SHP77 (cell line): Measurements from ENCODE around the gene MYO7A.

Experiments
- DNase-seq, 2 experiments: peaks; one replicate each; lab custom pipeline; 2025; lab: John Stamatoyannopoulos, UW

Gene MYO7A

DNA sequence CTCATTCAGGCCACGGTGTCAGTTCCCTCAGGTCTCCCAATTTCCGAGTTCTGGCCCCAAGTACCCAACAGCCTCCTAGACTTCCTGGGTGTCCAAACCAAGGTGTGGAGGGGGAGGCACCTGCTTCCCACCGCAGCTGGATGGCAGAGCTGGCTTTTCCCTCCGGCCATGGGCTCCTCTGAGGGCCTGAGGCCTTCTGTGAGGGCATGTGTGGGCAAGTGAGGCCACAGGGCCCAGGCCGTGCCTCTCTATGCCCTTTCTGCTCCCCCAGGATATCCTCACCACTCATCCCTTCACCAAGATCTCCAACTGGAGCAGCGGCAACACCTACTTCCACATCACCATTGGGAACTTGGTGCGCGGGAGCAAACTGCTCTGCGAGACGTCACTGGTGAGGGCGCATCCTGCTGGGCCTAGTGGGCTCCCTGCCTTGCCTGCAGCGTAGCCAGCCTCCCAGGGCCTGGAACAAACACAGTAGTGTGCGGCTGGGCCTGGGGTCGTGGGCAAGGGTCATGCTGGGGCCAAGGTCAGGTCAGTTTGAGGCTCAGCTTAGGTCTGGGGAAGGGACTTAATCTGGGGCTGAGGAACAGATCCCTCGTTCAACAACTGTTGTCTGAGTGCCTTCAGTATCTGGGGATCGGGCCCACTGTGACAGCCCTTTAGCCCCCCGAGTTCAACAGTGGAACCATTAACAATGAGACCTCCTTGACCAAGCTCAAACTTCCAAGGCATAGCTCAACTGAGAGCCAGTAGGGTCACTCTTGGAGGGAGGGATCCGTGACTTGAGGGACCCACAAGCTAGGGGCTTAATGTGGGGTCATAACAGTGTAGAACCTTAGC is 85.8 kb downstream of the MYO7A start:
- no peak for DNase-seq

DNA sequence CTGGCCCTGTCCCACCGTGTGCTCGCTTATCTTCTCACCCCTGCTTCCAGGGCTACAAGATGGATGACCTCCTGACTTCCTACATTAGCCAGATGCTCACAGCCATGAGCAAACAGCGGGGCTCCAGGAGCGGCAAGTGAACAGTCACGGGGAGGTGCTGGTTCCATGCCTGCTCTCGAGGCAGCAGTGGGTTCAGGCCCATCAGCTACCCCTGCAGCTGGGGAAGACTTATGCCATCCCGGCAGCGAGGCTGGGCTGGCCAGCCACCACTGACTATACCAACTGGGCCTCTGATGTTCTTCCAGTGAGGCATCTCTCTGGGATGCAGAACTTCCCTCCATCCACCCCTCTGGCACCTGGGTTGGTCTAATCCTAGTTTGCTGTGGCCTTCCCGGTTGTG is 86.5 kb downstream of the MYO7A start:
- DNase-seq = no peak

DNA sequence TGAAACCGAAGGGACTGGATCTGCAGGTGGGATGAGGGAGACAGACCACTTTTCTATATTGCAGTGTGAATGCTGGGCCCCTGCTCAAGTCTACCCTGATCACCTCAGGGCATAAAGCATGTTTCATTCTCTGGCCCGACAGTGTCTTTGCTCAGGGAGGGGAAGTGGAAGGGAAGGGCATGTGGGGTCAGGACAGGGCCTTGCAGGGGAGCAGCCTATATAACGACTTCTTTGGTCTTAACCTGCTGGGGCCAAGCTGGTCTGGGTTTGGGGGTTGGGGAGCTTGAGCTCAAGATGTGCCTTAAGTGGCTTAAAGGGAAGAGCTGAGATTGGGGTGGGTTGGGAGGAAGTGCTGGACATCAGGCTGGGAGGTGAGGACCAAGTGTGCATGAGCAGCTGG is 87.1 kb downstream of the MYO7A start:
- DNase-seq = no peak

DNA sequence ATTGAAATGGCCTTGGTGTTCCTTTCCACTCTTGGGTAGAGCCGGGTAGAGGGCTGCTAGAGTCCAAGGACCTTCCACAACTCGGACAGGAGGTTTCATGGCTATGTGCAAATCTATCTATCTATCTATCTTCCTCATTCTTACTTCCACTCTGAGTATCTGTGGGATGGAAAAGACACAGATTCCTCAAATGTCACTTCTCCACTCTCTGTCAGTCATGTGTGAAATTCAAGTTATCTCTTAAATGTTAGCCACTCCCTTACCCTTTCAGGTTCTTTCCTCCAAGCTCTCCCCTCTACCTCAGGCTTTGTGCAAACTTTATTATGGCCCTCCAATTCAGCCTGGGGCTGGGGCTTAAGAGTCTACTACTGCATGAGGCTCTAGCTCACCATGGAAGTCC is 89.1 kb downstream of the MYO7A start:
- DNase-seq = no peak

DNA sequence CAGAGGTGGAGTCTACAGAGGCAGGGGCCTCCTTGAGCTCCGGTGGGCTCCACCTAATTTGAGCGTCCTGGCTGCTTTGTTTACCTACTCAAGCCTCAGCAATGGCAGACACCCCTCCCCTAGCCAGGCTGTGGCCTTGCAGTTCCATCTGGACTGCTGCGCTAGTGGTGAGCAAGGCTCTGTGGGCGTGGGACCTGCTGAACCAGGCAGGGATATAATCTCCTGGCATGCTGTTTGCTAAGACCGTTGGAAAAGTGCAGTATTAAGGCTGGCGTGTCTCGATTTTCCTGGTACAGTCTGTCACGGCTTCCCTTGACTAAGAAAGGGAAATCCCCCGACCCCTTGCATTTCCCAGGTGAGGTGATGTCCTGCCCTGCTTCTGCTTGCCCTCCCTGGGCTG is 95.8 kb downstream of the MYO7A start:
- DNase-seq = no peak

DNA sequence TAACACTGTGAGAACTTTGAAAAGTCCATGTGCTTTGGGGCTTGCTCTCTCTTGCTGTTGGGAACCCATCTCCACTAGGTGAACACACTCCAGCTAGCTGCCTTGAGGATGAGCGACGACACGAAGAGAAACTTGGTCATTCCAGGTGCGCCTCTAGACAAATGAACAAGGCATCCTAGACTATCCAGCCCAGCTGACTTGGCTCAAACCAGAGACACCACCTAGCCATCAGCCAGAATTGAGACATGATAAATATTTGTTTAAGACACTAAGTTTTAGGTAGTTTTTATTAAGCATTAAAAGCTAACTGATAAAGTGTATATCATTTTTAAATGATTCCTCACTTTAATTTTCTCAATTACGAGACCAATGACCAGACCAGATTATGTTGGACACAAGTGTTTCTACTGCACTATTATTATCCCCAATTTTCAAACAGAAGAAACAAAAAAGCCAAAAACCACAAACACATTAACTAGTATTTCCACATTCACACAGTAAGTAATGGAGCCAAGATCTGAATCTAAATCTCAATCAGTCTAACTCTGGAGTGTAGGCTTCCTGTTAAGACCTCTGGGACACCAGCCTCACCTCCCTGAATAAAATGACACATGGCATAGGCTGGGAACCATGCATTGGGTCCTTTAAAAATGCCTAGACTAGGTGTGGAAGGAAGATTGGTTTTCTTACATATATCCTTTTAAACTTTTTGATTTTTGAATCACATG is 103.0 kb downstream of the MYO7A start:
- DNase-seq = no peak

DNA sequence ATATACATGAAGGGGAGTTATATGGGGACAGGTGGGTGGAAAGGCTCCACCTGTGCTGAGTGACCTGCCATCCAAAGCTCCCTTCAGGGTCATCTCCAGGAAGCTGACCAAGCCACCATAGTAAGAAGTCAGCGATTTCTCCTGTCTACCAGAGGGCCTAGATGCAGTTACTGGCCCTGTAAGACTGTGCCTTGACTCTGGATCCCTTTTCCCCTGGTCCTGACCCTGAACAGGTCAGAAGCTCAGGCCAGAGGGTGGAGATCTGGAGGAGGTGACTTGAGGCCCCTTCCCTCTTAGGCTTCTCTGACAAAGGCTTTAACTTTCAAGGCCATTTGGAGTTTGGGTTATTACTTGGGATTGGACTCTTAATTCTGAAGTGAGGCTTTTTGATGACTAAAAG is 103.8 kb downstream of the MYO7A start:
- DNase-seq = no peak

DNA sequence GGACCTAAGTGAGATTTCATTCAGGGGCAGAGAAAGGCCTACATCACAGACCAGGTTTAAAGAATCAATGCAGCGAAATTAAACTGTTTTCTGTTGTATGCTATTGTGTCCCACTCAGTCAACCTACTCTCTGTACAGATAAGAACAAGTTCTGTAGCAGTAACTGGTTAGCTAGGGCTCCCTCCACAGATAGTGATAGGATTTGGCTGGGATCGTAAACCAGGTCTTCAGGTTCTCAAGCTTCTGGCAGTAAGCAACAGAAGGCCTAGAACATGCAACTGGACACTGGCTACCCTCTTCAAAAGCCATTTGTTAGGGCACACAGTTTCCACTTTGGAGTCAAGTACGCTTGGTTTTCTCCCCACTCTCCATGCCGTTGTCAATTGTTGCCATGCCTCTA is 104.2 kb downstream of the MYO7A start:
- no peak for DNase-seq

DNA sequence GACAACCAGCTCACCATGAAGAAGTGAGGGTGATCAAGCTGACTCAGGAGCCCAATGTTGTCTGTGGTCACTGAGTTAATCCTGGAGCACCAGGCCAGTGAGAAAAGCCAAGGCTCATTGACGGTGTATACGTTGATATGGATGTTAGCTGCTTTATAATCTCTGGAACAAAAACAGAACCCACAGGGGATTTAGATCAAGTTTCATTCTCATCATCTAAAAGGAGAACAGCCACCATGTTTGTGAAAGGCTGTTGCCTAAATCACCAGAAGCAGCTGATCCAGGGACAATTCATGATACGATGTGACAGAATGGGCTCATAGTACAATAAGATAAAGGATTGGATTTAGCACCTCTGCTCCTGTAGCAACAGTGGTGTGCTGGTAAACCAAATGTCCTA is 105.0 kb downstream of the MYO7A start:
- DNase-seq = no peak

DNA sequence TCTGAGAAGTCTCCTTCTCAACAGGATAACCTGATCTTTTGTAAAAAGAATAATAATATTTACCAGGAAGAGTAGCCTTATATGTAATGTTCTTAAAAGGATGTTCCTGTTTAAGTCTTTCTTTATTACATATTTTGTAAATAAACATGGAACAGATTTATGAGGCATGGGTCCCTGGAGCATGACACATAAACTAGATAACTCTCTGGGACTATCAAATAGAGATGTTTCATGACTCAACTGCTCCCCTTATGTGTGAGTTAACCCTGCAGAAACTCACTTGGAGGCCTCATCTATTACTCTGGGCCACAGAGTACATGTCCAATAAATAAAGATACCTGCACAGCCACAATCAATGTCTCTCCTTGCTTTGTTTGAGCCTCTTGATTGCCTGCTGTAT is 108.9 kb downstream of the MYO7A start:
- DNase-seq = no peak

DNA sequence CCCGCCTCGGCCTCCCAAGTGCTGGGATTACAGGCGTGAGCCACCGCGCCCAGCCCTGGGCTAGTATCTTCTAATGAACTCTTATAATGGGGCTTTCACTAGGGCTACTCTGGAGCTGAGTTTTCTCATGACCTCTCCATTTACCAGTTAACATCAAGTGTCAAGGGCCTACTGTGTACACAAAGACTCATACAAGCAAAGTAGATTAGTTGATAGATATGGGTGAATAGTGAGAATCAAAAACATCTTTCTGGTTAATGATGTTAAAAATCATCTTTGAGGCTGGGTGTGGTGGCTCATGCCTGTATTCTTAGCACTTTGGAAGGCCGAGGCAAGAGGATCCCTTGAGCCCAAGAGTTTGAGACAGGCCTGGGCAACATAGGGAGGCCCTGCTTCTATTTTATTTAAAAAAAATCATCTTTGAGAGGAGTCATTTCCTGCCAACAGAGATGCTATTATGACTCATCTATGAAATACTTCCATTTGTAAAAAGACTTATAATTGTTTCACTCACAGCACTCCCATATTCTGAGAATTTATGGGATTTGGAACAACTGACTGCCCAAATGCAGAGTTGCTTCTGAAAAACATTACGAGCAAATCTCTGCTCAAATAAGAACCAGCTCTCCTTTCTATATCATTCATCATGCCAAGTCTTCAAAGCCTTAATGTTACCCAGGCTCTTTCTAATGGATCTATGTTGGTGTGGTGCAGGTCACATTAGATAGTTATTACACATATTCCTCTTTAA is 116.4 kb downstream of the MYO7A start:
- DNase-seq = no peak

DNA sequence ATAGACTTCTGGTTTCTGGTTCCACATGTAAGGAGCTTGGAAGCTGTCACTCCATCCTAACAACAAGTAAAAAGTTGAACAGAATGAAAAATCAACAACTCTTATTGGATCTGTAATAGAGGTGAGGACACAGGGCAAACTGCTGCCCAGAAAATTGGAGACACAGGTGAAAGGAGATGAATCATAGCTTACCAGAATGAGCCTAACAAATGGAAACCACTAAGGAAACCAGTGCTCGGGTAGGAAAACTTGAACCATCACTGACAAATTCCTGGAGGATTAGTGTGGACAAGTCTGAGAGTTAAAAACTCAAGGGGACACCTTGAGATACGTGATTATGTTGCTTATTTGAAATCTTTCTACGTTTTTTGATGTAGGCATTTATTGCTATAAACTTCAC is 121.4 kb downstream of the MYO7A start:
- DNase-seq = no peak

DNA sequence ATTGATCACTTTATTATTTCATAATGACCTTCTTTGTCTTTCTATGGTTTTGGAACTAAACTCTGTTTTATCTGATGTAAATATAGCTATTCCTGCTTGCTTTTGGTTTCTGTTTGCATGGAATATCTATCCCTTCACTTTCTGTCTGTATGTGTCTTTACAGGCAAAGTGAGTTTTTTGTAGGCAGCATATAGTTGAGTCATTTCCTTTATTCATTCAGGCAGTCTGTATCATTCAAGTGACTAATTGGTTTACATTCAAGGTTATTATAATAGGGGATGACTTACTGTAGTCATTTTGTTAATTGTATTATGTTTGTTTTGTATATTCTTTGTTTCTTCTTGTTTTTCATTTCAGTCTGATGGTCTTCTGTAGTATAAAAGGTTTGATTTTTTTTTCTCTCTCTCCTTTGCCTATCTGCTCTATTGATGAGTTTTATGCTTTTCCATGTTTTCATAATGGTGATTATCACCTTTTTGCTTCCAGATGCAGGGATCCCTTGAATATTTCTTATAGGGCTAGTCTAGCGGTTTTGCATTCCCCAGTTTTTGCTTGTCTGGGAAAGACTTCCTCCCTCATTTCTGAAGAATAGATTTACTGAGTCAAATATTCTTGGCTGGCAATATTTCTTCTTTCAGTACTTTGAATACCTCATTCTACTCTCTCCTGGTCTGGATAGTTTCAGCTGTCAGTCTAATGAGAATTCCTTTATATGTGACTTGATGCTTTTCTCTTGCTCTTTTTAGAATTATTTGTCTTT is 123.0 kb downstream of the MYO7A start:
- no peak for DNase-seq

DNA sequence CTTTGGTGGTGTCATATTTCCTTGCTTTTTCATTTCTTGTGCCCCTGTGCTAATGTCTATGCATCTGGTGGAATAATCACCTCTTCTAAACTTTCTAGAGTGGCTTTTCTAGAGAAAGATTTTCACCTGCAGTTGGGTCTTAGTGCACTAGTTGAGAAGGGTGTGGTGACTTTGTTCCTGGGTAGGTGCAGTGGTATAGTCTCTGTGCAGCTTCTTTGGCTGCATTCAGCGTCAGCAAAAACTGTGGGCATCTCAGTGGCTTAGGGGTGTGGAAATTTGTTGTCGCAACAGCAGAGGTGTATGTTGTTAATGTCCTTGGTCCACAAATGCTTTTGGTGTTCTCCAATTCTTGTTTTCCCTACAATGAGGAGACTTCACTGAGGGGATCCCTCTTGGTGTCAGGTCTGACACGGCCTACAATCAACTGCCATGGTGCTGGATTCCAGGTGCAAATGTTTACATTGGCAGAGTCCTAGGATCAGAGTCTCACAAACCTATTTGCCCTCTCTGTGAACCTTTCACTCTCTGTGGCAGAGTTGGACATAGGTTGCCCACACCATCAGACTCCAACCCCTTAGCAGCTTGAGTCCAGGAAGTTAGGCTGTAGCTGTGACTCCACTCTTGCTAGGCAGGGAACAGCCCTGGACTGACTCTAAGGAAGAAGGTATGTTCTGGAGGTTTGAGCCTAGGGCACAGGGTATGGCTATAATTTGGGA is 124.7 kb downstream of the MYO7A start:
- peak; percentile 25 to 66 for DNase-seq

DNA sequence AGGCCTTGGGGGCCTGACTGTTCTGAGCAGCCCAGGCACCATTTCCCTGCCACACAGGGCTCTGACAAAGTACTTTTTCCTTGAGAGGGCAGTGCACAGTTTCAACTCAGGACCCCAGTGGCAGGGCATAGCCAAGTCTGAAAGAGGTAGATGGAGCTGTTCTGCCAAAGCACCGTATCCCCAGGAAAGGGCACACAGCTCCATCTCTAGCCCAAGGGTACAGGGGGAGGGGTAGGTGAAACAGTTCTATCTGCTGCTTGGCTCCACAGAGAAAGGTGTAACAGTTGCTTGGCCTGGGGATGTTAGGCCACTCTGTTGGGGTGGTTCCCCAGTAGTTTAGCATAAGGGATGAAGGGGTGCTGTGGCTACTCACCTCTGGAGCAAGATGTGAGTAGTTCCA is 125.6 kb downstream of the MYO7A start:
- no peak for DNase-seq

DNA sequence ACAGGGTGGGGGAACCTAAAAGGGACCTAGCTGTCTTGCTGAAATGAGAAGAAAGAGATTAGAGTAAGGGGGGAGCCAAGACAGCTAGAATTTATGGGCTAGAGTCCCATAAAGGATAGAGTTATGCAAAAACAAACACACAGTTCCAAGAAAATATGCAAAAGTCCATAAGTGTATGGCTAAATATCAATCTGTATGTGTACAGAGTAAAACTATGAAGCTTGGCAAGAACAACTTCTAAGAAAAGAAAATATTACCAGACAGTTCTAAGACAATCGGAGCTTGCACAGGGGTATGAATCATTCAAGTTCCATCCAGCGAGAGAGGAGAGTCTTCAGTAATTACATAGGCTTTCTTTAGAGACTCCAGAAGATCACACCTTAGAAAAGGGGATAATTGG is 131.6 kb downstream of the MYO7A start:
- no peak for DNase-seq

DNA sequence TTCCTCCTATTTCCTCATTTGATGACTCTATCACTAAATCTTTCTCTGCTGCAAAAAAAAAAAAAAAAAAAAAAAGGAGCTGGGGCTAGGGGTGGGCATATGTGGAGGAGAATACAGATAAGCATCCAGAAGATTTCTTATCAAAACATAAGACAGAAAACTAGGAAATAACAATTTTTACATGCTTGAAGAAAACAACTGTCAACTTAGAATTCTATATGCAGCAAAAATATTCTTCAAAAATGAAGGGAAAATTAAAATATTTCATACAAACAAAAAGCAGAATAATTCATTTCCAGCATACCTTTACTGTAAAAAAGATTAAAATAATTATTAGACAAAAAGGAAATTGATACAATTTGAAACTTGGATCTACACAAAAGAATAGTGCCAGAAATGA is 134.8 kb downstream of the MYO7A start:
- no peak for DNase-seq
